HTERT RPE-1 (cell line): Measurements from ENCODE around the gene SLC12A8.

Experiments
- in situ Hi-C: fragments of 300-500 bp; cut with MboI; formaldehyde crosslinking; loops from 4 replicates; pipeline ENCODE4 v1.14.3; 2020; ENCODE audit warnings: low sequenced_read_pairs

SLC12A8 gene

DNA sequence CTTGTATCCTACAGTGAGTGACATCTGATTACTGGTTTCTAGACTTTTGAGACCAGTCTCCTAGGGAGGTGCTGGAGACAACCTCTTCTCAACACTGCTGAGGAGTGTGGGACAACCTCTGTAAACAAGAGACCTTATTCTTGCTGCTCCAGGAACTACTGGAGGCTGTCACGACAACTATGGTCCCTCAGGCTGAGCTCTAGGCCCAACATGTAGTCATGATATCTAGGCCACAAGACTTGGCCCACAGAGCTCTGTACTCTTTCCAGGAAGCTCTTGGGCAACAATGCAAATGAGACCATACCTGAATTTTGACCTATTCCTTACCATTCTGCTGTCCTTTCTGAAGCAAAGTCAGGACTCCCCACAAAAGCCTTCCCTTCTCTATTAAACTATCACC, 132.5 kb downstream of the SLC12A8 start:
- in situ Hi-C loops: no loop called here

- in situ Hi-C loops: no loop called here
Observed at GRCh38 chr3:125079675-125080045, 132.9 kb downstream of the SLC12A8 start.

GRCh38 chr3:125078951-125079674, 133.4 kb downstream of the SLC12A8 start:
- in situ Hi-C loops: no loop called here

DNA sequence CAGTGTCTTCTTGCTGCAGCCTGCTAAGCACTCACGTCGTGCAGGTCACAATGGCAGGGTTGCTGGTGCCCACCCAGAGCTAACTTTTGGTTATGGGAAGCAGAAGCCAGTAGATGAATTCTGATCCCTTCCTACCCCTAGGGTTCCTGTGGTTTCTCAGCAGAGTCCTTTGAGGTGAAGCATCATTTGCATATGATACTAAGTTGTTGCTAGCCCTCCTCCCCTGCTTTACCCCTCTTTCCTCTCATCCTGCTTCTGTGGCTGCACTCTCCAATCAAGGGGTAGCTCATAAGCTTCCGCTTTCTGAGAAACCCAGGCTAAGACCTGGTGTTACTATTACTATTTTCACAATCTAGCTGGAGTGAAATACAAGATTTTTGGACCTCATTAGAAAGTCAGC, 134.7 kb downstream of the SLC12A8 start:
- in situ Hi-C loops: no loop called here

DNA sequence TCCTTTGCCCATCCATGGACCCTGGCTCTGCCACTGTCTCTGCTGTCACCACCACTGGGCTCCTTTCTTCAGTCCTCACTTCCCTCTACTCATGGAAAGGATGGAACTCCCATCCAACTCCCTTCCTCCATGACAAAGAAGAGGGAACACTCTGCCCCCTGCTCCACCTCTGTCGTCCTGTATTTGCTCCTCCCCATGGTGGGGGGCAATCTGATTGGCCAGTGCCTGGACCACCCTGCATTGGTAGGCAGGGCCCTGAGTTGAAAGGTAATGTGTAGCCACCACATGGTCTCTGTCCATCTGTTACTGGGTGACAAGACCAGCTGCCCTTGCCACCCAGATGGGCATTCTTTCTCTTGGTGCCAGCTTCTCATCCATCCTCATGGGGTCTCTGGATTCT, 136.1 kb downstream of the SLC12A8 start:
- in situ Hi-C loops: no loop called here

DNA sequence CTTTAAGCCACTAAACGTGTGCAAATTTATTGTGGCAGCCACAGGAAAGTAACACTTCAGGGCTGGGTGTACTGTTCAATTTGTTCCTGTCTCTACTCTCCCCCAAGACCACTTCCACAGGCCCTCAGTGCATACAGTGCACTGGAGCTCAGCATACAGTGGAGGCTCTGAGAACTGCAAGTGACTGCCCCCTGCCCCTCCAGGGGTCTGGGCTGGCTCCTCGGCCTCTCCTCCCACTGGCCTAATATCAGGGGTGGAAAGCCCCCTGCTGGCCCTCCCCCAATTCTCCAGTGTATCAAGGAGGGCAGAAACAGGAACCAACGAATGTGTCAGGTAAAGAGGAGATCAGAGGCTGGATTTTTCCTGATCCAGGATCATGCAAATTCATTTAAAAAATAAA, 136.8 kb downstream of the SLC12A8 start:
- in situ Hi-C loops: no loop called here

- in situ Hi-C loops: no loop called here
Observed at GRCh38 chr3:125073390-125073905, 139.1 kb downstream of the SLC12A8 start.

- in situ Hi-C loops: no loop called here
Observed at GRCh38 chr3:125072749-125073389, 139.7 kb downstream of the SLC12A8 start.

GRCh38 chr3:125072301-125072700, 140.2 kb downstream of the SLC12A8 start:
- in situ Hi-C loops: no loop called here

- in situ Hi-C loops: no loop called here
Observed at GRCh38 chr3:125069968-125070745, 142.4 kb downstream of the SLC12A8 start.

- in situ Hi-C loops: no loop called here
Observed at GRCh38 chr3:125069452-125069851, 143.1 kb downstream of the SLC12A8 start.

- in situ Hi-C loops: no loop called here
Observed at GRCh38 chr3:125068265-125068664, 144.3 kb downstream of the SLC12A8 start.

- in situ Hi-C loops: no loop called here
Observed at GRCh38 chr3:125067225-125067624, 145.3 kb downstream of the SLC12A8 start.

- in situ Hi-C loops: no loop called here
Observed at GRCh38 chr3:125062904-125063618, 149.5 kb downstream of the SLC12A8 start.

DNA sequence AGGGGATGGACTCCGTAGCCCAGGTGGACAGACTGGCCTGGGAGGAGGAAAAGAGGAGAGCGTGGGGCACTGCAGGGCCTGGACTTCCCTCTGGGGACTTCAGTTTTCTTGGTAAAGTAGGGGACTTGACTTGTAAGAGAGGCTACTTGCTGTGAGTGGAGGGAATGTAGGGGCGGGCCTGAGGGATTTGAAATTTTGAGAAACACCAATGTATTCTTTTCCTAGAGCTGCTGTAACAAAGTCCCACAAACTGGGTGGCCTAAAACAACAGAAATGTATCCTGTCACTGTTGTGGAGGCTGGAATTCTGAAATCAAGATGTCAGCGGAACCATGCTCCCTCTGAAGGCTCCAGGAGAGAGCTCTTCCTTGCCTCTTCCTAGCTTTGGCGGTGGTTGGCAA, 150.9 kb downstream of the SLC12A8 start:
- in situ Hi-C loops: no loop called here

- in situ Hi-C loops: no loop called here
Observed at GRCh38 chr3:125061170-125061569, 151.4 kb downstream of the SLC12A8 start.

- in situ Hi-C loops: no loop called here
Observed at GRCh38 chr3:125059488-125060245, 152.9 kb downstream of the SLC12A8 start.

DNA sequence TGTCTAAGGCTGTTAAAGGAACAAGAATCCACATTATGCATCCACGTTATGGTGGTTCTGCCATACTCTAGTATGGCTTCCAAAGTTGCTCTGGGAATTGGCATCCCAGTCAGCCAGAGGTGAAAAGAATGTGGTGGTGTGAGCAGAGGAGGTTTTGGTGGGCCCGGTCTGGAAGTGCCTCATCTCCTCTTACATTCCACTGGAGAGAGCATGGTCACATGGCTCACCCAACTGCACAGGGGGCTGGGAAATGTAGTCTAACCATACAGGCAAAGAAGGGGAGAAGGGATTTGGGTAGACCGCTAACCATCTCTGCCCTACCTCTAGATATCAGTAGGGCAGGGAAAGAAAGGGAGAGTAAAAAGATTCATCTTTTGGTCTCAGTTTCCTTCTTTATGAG, 153.6 kb downstream of the SLC12A8 start:
- in situ Hi-C loops: no loop called here

DNA sequence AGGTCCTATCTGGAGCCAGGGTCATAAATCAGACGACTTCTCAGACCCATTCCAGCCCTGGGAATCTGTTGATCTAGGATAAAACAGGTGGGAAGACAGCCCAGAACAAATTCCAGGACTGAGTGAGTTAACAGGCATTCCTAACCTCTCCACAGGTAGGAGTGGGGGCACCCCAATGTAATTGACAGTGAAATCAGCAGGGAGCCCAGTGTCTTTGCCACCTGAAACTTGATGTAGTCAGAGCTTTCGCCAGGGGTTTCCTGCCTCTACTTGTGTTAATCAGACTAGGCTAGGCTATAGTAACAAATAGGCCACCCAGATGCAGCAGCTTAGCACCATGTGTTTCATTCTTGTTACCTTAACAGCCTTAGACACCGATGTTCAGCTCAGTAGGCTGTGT, 154.0 kb downstream of the SLC12A8 start:
- in situ Hi-C loops: no loop called here

GRCh38 chr3:125057186-125057850, 155.2 kb downstream of the SLC12A8 start:
- in situ Hi-C loops: no loop called here
